ENCODE results near the gene MAPRE2.
A peak's percentile ranks its signal among the peaks of the same experiment; 100 is the strongest.

The MAPRE2 gene

DNA sequence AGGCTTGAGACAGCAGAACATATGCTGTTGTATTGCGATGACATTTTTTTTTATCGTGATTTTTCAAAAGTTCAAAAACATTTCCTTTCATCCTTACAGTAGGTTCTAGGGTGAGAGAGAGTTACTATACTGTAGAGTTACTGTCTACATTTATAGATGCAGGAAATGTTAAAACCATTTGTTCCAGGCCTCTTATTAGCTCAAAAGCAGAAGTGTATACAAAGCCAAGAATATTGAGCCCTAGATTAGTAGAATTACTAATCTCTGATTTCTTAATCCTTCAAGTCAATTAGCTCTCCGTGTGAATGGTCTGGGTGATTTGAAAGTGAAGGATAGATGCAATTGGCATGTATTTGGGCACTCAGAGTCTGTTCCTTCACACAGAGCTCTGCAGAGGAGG lies 73.1 kb downstream of the MAPRE2 start:
- TF ChIP-seq, protein P1, sequence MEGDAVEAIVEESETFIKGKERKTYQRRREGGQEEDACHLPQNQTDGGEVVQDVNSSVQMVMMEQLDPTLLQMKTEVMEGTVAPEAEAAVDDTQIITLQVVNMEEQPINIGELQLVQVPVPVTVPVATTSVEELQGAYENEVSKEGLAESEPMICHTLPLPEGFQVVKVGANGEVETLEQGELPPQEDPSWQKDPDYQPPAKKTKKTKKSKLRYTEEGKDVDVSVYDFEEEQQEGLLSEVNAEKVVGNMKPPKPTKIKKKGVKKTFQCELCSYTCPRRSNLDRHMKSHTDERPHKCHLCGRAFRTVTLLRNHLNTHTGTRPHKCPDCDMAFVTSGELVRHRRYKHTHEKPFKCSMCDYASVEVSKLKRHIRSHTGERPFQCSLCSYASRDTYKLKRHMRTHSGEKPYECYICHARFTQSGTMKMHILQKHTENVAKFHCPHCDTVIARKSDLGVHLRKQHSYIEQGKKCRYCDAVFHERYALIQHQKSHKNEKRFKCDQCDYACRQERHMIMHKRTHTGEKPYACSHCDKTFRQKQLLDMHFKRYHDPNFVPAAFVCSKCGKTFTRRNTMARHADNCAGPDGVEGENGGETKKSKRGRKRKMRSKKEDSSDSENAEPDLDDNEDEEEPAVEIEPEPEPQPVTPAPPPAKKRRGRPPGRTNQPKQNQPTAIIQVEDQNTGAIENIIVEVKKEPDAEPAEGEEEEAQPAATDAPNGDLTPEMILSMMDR (IDR thresholded peaks at IDR 0.05; ENCODE audit: low read length, missing control alignments), result no peak
- no peak overlapping the region for H3K4me3 ChIP-seq (replicated peaks; ENCODE audit: low read depth, low read length)

DNA sequence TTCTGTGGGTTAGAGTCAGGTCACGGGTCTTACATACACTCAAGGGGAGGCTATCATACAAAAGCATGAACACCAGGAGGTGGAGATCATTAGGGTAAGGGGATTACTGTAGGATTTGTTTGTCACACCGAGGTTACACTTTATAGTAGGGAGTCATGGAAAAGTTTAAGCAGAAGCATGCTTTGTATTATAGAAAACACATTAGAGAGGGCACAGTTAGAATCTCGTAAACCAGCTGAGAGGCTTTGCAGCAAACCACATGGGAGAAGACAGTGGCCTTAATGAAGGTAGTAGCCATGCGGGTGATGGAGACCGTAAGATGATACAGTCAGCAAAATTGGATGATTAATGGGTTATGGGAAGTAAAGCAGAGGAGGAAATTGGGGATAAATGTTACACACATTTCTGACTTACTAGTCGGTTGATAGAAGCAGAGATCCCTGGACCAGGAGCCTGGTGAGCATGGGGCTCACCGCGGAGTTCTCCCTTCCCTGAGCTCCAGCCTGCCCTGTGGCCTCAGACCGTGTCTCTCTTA lies 75.6 kb downstream of the MAPRE2 start:
- H3K4me3 ChIP-seq (replicated peaks; ENCODE audit: low read depth, low read length), result no peak overlapping the region
- DNase-seq (ENCODE audit: low read depth), result no peak
- TF ChIP-seq, protein P1 (IDR thresholded peaks at IDR 0.05; ENCODE audit: low read length, missing control alignments), result no peak

More for the DNA sequence above, 73.1 kb downstream of the MAPRE2 start:
- DNase-seq (ENCODE audit: low read depth), result no peak

DNA sequence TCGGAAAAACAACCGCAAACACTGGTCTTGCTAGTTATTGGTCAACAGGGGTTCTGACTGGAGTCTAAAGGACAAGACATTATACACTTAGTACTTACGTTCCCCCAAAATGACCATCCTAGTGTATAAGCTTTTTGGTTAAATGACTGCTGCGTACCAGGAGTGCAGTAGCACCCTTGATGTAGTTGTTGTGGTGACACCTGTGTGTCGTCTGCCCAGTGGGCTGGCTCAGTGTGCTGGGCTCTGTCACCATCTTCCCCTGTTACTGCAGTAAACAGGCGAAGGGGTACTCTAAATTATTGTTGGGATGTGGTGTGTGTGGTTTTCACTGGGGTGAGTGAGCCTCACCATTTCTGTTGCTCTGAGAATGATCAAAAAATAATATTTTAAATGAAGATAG lies 76.2 kb downstream of the MAPRE2 start:
- no peak overlapping the region for H3K4me3 ChIP-seq (replicated peaks; ENCODE audit: low read depth, low read length)
- TF ChIP-seq, protein P1 (IDR thresholded peaks at IDR 0.05; ENCODE audit: low read length, missing control alignments), result no peak
- no peak for DNase-seq (ENCODE audit: low read depth)

DNA sequence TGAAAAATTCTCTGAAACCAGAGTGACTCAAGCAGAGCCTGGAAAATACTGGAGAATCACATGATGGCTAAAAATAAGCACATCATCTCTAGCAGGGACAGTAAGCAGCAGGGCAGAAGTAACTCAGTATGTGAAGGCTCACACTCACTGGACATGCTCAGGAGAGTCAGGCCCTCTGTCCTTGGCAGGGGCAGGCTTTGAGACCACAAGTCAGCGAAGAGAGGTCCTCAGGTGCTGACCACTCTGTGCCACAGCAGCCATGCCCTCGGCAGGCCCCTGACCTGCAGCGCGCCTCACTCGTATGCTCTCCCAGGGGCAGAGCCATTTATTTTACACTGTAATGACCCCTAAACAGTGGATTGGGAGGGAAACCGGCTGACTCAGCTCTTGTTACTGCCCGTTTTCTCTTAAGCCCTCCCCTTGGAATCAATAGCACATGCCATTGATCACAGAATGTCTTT lies 76.8 kb downstream of the MAPRE2 start:
- peak; percentile 53 for DNase-seq (ENCODE audit: low read depth)
- TF ChIP-seq, protein P1 (IDR thresholded peaks at IDR 0.05; ENCODE audit: low read length, missing control alignments), result no peak
- H3K4me3 ChIP-seq (replicated peaks; ENCODE audit: low read depth, low read length), result no peak overlapping the region

DNA sequence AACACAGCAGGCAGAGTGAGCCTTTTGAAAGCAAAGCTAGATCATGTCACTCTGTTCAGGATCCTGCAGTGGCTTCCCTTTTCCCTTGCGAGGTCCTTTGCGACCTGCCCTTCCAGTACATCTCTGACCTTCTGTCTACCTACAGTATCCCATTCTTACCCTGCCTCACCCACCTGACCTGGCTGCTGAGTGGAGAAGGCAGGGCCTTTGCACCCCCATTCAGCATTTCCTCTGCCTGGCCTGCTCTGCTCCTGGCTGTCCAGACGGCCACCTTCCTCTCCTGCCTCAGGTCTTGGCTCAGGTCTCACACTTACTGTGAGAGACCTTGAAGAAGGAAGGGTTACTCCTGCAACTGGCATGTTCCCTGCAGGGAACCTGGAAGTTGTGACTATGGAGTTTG lies 77.4 kb downstream of the MAPRE2 start:
- H3K4me3 ChIP-seq (replicated peaks; ENCODE audit: low read depth, low read length), result no peak overlapping the region
- TF ChIP-seq, protein P1 (IDR thresholded peaks at IDR 0.05; ENCODE audit: low read length, missing control alignments), result no peak
- DNase-seq (ENCODE audit: low read depth), result no peak

DNA sequence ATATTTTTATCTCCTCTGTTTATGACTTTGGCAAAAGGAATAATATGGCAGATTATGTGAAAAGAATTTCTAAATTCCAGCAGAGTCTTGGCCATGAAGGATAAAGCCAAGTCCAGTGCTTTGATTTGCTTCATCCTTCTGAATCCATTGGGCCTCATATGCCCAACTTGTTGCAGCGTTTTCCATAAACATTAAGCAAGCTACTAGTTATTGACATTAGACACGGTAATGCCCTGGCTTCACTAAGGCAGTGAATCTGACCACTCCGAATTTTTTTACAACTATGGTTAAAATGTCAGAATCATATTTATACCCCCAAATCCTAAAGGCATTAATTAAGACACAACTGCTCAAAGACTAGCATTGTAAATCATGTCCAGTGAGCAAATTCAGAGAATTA lies 79.8 kb downstream of the MAPRE2 start:
- H3K4me3 ChIP-seq (replicated peaks; ENCODE audit: low read depth, low read length), result no peak overlapping the region
- no peak for DNase-seq (ENCODE audit: low read depth)
- TF ChIP-seq, protein P1 (IDR thresholded peaks at IDR 0.05; ENCODE audit: low read length, missing control alignments), result no peak

DNA sequence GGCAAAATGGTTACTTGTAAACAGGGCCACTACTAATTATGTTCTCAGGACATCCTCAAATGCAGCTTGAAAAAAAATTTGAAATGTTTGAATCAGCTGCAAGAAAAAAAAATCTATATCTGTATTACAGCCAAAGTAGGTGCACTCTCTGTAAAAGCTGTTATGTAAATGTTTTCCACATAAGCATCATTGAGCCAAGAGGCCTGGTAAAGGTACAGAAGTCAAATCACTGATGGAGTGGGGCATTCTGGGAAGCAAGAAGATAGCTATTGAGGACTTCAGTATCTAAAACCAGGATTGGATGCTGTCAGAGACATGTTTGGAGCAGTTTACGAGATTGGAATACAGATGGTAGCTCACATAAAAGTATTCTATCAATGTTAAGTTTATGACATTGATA lies 80.3 kb downstream of the MAPRE2 start:
- TF ChIP-seq, protein P1 (IDR thresholded peaks at IDR 0.05; ENCODE audit: low read length, missing control alignments), result no peak
- DNase-seq (ENCODE audit: low read depth), result no peak
- no peak overlapping the region for H3K4me3 ChIP-seq (replicated peaks; ENCODE audit: low read depth, low read length)
